K562 (cell line): Measurements from ENCODE around the gene PIEZO2. TPM values are rescaled to one million over a fixed set of nuclear protein-coding genes. Genes with fewer than 3 reads are reported as not detected.

Source experiments
- BHLHE40 ChIP-seq: IDR thresholded peaks from 2 replicates; pipeline ENCODE4 v1.6.1; 2011; ENCODE audit warnings: low read length, improper control_type of control experiment
- E2F8 ChIP-seq: fragments of 450-650 bp; IDR thresholded peaks from 2 replicates; pipeline ENCODE4 v1.7.1; 2018; ENCODE audit warnings: mild to moderate bottlenecking, low read depth; ENCODE audit not compliant: partially characterized antibody
- HIVEP1 ChIP-seq: fragments of 250-450 bp; sonication (Bioruptor Pico); IDR thresholded peaks from 2 replicates; pipeline ENCODE4 v1.4.0; 2020; ENCODE audit warnings: mild to moderate bottlenecking
- NFYB ChIP-seq: IDR thresholded peaks from 2 replicates; pipeline ENCODE4 v1.6.1; 2011; ENCODE audit warnings: mild to moderate bottlenecking, moderate library complexity; ENCODE audit not compliant: insufficient read length; ENCODE audit errors: extremely low read depth
- RAD21 ChIP-seq, 2 experiments: fragments of 250-450 bp in 1 of 2; fragments of 450-650 bp in 1 of 2; sonication (Bioruptor Pico) in 1 of 2; formaldehyde crosslinking in 1 of 2; IDR thresholded peaks in 1 of 2; conservative IDR thresholded peaks in 1 of 2; 2 replicates each; pipeline versions ENCODE4 v1.4.0 to v1.8.0; 2020 to 2022; ENCODE audit warnings: mild to moderate bottlenecking in 2 of 2, moderate library complexity in 1 of 2
- SREBF1 ChIP-seq: fragments of 150-350 bp; IDR thresholded peaks from 2 replicates; pipeline ENCODE4 v1.6.1; 2014; ENCODE audit warnings: antibody characterized with exemption, low read depth, low read length, borderline replicate concordance
- ZNF609 ChIP-seq: sonication (generic); formaldehyde crosslinking; IDR thresholded peaks from 2 replicates; pipeline ENCODE4 v1.8.1; 2023; ENCODE audit warnings: missing genetic modification reagents, mild to moderate bottlenecking, borderline replicate concordance
- polyA plus RNA-seq, 8 experiments: library from polyadenylated mRNA; depleted of rRNA in 4 of 8; stranded (reverse) in 5 of 8; unstranded in 3 of 8; fragments of >200 nt; fragmentation: Nextera tagmentation in 2 of 8; fragmentation: Illumina TruSeq in 1 of 8; extraction: Ambion mirVana in 2 of 8; extraction: Trizol in 1 of 8; gene quantifications; 2 replicates each; pipeline versions ENCODE4 v1.2.1 to v1.2.3, GENCODE V29; 2011 to 2014; ENCODE audit warnings: inconsistent platforms in 1 of 8, missing spikeins in 1 of 8
- total RNA-seq, 7 experiments: library from RNA; depleted of rRNA in 6 of 7; stranded (reverse); fragments of >200 nt in 6 of 7; fragmentation: Illumina TruSeq in 2 of 7; extraction: Trizol in 2 of 7; gene quantifications; 2 replicates each; pipeline versions ENCODE4 v1.2.1 to v1.2.3, GENCODE V29; 2011 to 2021; ENCODE audit warnings: low replicate concordance in 1 of 7

PIEZO2 gene
- total and polyA plus RNA-seq, 9 of the 15 experiments (the other 6 are each of a cell fraction or from before 2014, with no cell fraction given): 0.54 to 4.1 (median 2.0) TPM

- no peak for TF ChIP-seq E2F8
- TF ChIP-seq BHLHE40: no peak
- TF ChIP-seq RAD21 (CRISPR knock-in tag; conservative IDR thresholded peaks at IDR 0.05 in 1 of 2, IDR thresholded peaks at IDR 0.05 in 1 of 2): peak; percentile 42 to 67
- no peak for TF ChIP-seq NFYB
- TF ChIP-seq ZNF609: no peak
- no peak for TF ChIP-seq SREBF1
- no peak for TF ChIP-seq HIVEP1 (CRISPR knock-in tag)
Observed at GRCh38 chr18:10682368-10682714, 467.0 kb downstream of the PIEZO2 start (continued).
